ENCODE measurements around the gene TIPARP.

GRCh38 chr3:156677536-156677935 lies 3.1 kb downstream of the TIPARP start:
- TF ChIP-seq CTCF (conservative IDR thresholded peaks at IDR 0.05; ENCODE audit: low read depth in 2 of 2) (no peak), CREB1 (CRISPR knock-in tag; IDR thresholded peaks at IDR 0.05; ENCODE audit: low read depth) (no peak), EZH2phosphoT487 (IDR thresholded peaks at IDR 0.05; ENCODE audit: unreplicated experiment) (no peak), POLR2AphosphoS5 (IDR thresholded peaks at IDR 0.05; ENCODE audit: low read depth) (no peak), STAT1 (IDR thresholded peaks at IDR 0.05; ENCODE audit: unreplicated experiment) (no peak), REST (IDR thresholded peaks at IDR 0.05; ENCODE audit: unreplicated experiment) (no peak), EZH2 (IDR thresholded peaks at IDR 0.05; ENCODE audit: low read depth, unreplicated experiment) (no peak), ZNF331 (CRISPR knock-in tag; IDR thresholded peaks at IDR 0.05; ENCODE audit: low read depth) (no peak), ETS1 (IDR thresholded peaks at IDR 0.05) (no peak), NANOG (IDR thresholded peaks at IDR 0.05; ENCODE audit: borderline replicate concordance) (no peak), ZNF114 (CRISPR knock-in tag; IDR thresholded peaks at IDR 0.05) (no peak), JUNB (IDR thresholded peaks at IDR 0.05; ENCODE audit: unreplicated experiment) (no peak)

Data from GM23338 (cell line).